H1 (cell line): ENCODE data around the gene CREB3L1. TPM values are rescaled to one million over a fixed set of nuclear protein-coding genes. Genes with fewer than 3 reads are reported as not detected.

Source experiments
- CTCF ChIA-PET: fragments of 300-600 bp; sonication (Branson Sonifier 250); formaldehyde crosslinking; loops from one replicate; lab custom pipeline; 2021; ENCODE audit not compliant: partially characterized antibody; lab: Charles Lee
- POLR2A ChIA-PET: fragments of 300-600 bp; sonication (Branson Sonifier 250); formaldehyde crosslinking; loops from one replicate; lab custom pipeline; 2021; ENCODE audit warnings: inconsistent platforms; ENCODE audit not compliant: partially characterized antibody; lab: Charles Lee
- DNase-seq, 2 experiments: peaks; one replicate each; pipeline versions ENCODE4 v3.0.0 to v3.0.0-alpha.2; 2010 to 2022; ENCODE audit warnings: low spot score in 2 of 2, low read depth in 1 of 2, mixed read lengths in 1 of 2
- FAIRE-seq: peaks from 2 replicates; lab custom pipeline; 2011; peaks lifted over from hg19 to GRCh38; lab: Jason Lieb, UNC
- H2AFZ ChIP-seq: 2 replicates; pipeline ENCODE4 v1.8.1; 2012; ENCODE audit warnings: low read length, inconsistent platforms
- H2AK5ac ChIP-seq: 2 replicates; pipeline ENCODE4 v1.6.1; 2013; ENCODE audit warnings: low read depth, low read length
- H2BK120ac ChIP-seq: replicated peaks from 2 replicates; pipeline ENCODE3; 2013; ENCODE audit warnings: low read depth, low read length, inconsistent platforms
- H2BK12ac ChIP-seq: 2 replicates; pipeline ENCODE4 v1.6.1; 2013; ENCODE audit warnings: low read depth, low read length
- H2BK15ac ChIP-seq: 2 replicates; pipeline ENCODE4 v1.6.1; 2013; ENCODE audit warnings: low read length
- H2BK20ac ChIP-seq: 2 replicates; pipeline ENCODE4 v1.6.1; 2013; ENCODE audit warnings: low read length
- H2BK5ac ChIP-seq: 2 replicates; pipeline ENCODE4 v1.6.1; 2013; ENCODE audit warnings: low read depth, low read length
- H3K14ac ChIP-seq: 2 replicates; pipeline ENCODE4 v1.6.1; 2013; ENCODE audit warnings: inconsistent platforms; ENCODE audit not compliant: insufficient read length
- H3K18ac ChIP-seq: 2 replicates; pipeline ENCODE4 v1.6.1; 2013; ENCODE audit warnings: low read length; ENCODE audit errors: extremely low read depth
- H3K23ac ChIP-seq: 2 replicates; pipeline ENCODE4 v1.6.1; 2013; ENCODE audit warnings: inconsistent platforms; ENCODE audit not compliant: insufficient read length
- H3K23me2 ChIP-seq: 2 replicates; pipeline ENCODE4 v1.6.1; 2013; ENCODE audit warnings: low read depth, low read length
- H3K27ac ChIP-seq: 2 replicates; pipeline ENCODE4 v1.6.1; 2011; ENCODE audit warnings: low read depth, low read length, inconsistent platforms
- H3K27me3 ChIP-seq, 4 experiments: replicated peaks in 1 of 4; 1 replicate in 1 of 4; 2 replicates in 3 of 4; pipeline versions ENCODE4 v1.6.1 to v1.8.1; 2011 to 2013; ENCODE audit warnings: low read length in 3 of 4, mild to moderate bottlenecking in 3 of 4, inconsistent platforms in 2 of 4, mixed read lengths in 2 of 4, moderate library complexity in 1 of 4; ENCODE audit not compliant: control insufficient read depth in 3 of 4, insufficient read depth in 3 of 4; ENCODE audit errors: extremely low read depth in 1 of 4
- H3K36me3 ChIP-seq, 4 experiments: 2 replicates each; pipeline versions ENCODE4 v1.6.1 to v1.8.1; 2011 to 2013; ENCODE audit warnings: mild to moderate bottlenecking in 4 of 4, low read length in 3 of 4, moderate library complexity in 2 of 4, control low read depth in 1 of 4, inconsistent platforms in 1 of 4; ENCODE audit not compliant: insufficient read depth in 4 of 4, control insufficient read depth in 2 of 4
- H3K4ac ChIP-seq: replicated peaks from 2 replicates; pipeline ENCODE3; 2013; ENCODE audit warnings: low read length, low read depth, mixed read lengths, inconsistent platforms; ENCODE audit not compliant: insufficient read length
- H3K4me1 ChIP-seq, 4 experiments: replicated peaks in 1 of 4; 1 replicate in 1 of 4; 2 replicates in 3 of 4; pipeline versions ENCODE4 v1.6.1 to v1.8.1; 2011 to 2013; ENCODE audit warnings: low read length in 3 of 4, inconsistent platforms in 2 of 4, mixed read lengths in 1 of 4; ENCODE audit not compliant: insufficient read depth in 4 of 4, control insufficient read depth in 3 of 4
- H3K4me2 ChIP-seq, 2 experiments: 2 replicates each; pipeline versions ENCODE4 v1.6.1 to v1.8.1; 2011 to 2013; ENCODE audit warnings: low read depth in 2 of 2, low read length in 2 of 2, control low read depth in 1 of 2, inconsistent platforms in 1 of 2, mild to moderate bottlenecking in 1 of 2; ENCODE audit not compliant: insufficient read depth in 1 of 2
- H3K4me3 ChIP-seq, 4 experiments: fragments of 200-600, 300-600 bp in 1 of 4; sonication (generic), shearing (Covaris generic), sonication (Bioruptor Twin) in 1 of 4; 2 replicates each; pipeline versions ENCODE4 v1.5.1 to v1.8.1; 2011 to 2016; ENCODE audit warnings: low read length in 4 of 4, low read depth in 3 of 4, control low read depth in 2 of 4, inconsistent platforms in 2 of 4, mild to moderate bottlenecking in 2 of 4, mixed read lengths in 1 of 4, moderate library complexity in 1 of 4; ENCODE audit not compliant: insufficient read depth in 2 of 4; ENCODE audit errors: extremely low read depth in 1 of 4
- H3K56ac ChIP-seq: replicated peaks from 2 replicates; pipeline ENCODE3; 2013; ENCODE audit warnings: low read depth, mild to moderate bottlenecking, mixed read lengths, low read length, inconsistent platforms; ENCODE audit not compliant: insufficient read length
- H3K79me1 ChIP-seq: 2 replicates; pipeline ENCODE4 v1.6.1; 2013; ENCODE audit warnings: low read depth, low read length, control low read depth
- H3K79me2 ChIP-seq, 2 experiments: 2 replicates each; pipeline versions ENCODE4 v1.6.1 to v1.8.1; 2012 to 2013; ENCODE audit warnings: low read length in 2 of 2, mild to moderate bottlenecking in 2 of 2, inconsistent platforms in 1 of 2; ENCODE audit not compliant: insufficient read depth in 2 of 2, control insufficient read depth in 1 of 2
- H3K9ac ChIP-seq, 4 experiments: replicated peaks in 1 of 4; 1 replicate in 1 of 4; 2 replicates in 3 of 4; pipeline versions ENCODE4 v1.6.1 to v1.8.1; 2011 to 2013; ENCODE audit warnings: low read depth in 3 of 4, low read length in 3 of 4, control low read depth in 2 of 4, mild to moderate bottlenecking in 2 of 4, moderate library complexity in 2 of 4, inconsistent platforms in 1 of 4; ENCODE audit errors: extremely low read depth in 1 of 4
- H3K9me3 ChIP-seq, 2 experiments: 2 replicates each; pipeline versions ENCODE4 v1.6.1 to v1.8.1; 2012 to 2013; ENCODE audit warnings: mild to moderate bottlenecking in 2 of 2, moderate library complexity in 2 of 2, control low read depth in 1 of 2, inconsistent platforms in 1 of 2, low read depth in 1 of 2, low read length in 1 of 2, mixed read lengths in 1 of 2; ENCODE audit not compliant: insufficient read depth in 2 of 2
- H4K20me1 ChIP-seq, 2 experiments: replicated peaks in 1 of 2; 2 replicates each; pipeline versions ENCODE3 to v1.8.1; 2011 to 2013; ENCODE audit warnings: inconsistent platforms in 2 of 2, low read length in 2 of 2, mild to moderate bottlenecking in 1 of 2; ENCODE audit not compliant: insufficient read depth in 2 of 2, control insufficient read depth in 1 of 2
- H4K5ac ChIP-seq: 2 replicates; pipeline ENCODE4 v1.6.1; 2013; ENCODE audit warnings: low read length, low read depth, mixed read lengths, inconsistent platforms; ENCODE audit not compliant: insufficient read length
- H4K8ac ChIP-seq: 2 replicates; pipeline ENCODE4 v1.8.0; 2013; ENCODE audit warnings: mild to moderate bottlenecking, moderate library complexity, low read length, inconsistent platforms; ENCODE audit not compliant: insufficient read depth; ENCODE audit errors: extremely low read depth
- H4K91ac ChIP-seq: replicated peaks from 2 replicates; pipeline ENCODE3; 2013; ENCODE audit warnings: low read length, mixed read lengths, inconsistent platforms; ENCODE audit not compliant: insufficient read length
- EP300 ChIP-seq, 2 experiments: IDR thresholded peaks; 1 replicate in 1 of 2; 2 replicates in 1 of 2; pipeline ENCODE4 v1.6.1; 2011 to 2012; ENCODE audit warnings: low read depth in 2 of 2, low read length in 2 of 2, mild to moderate bottlenecking in 2 of 2, borderline replicate concordance in 1 of 2, inconsistent platforms in 1 of 2, moderate library complexity in 1 of 2
- SIN3A ChIP-seq, 2 experiments: IDR thresholded peaks in 1 of 2; conservative IDR thresholded peaks in 1 of 2; 2 replicates each; pipeline ENCODE4 v1.6.1; 2011 to 2012; ENCODE audit warnings: low read length in 2 of 2, improper control_type of control experiment in 1 of 2, low read depth in 1 of 2, mild to moderate bottlenecking in 1 of 2
- SP1 ChIP-seq: IDR thresholded peaks from 2 replicates; pipeline ENCODE4 v1.6.1; 2011; ENCODE audit warnings: low read depth, low read length
- SP4 ChIP-seq: IDR thresholded peaks from 2 replicates; pipeline ENCODE4 v1.6.1; 2012; ENCODE audit warnings: low read length, inconsistent platforms
- WGBS, 2 experiments: shearing (Covaris generic) in 1 of 2; methylation state at CpG; one replicate each; pipeline versions ENCODE4 v1.1.6 to v1.1.7; 2013 to 2015; ENCODE audit warnings: low lambda C conversion rate in 2 of 2, mixed read lengths in 2 of 2, inconsistent platforms in 1 of 2, low coverage in 1 of 2, missing lambda C conversion rate in 1 of 2; ENCODE audit not compliant: insufficient replicate concordance in 2 of 2, insufficient coverage in 1 of 2, insufficient read length in 1 of 2; ENCODE audit errors: extremely low coverage in 1 of 2, missing lambda C conversion rate in 1 of 2; 5-methylcytosine and 5-hydroxymethylcytosine counted together
- polyA plus RNA-seq, 7 experiments: library from polyadenylated mRNA; depleted of rRNA in 3 of 7; stranded (reverse) in 5 of 7; unstranded in 2 of 7; fragments of >200 nt in 5 of 7; fragments of 200-250 nt in 2 of 7; gene quantifications; 1 replicate in 5 of 7; 2 replicates in 1 of 7; 4 replicates in 1 of 7; pipeline versions ENCODE4 v1.2.1 to v1.2.3, GENCODE V29; 2011 to 2013; ENCODE audit warnings: missing spikeins in 2 of 7, mixed read lengths in 2 of 7
- total RNA-seq: library from RNA; stranded (reverse); fragmentation: NEBNext Ultra II Directional; extraction: Animal tissue kit (Norgen Biotek cat#: 25700); gene quantifications from 2 replicates; pipeline ENCODE4 v1.2.1, GENCODE V29; 2021
- TF ChIP-seq, protein P1 (sequence below): IDR thresholded peaks from 2 replicates; pipeline ENCODE4 v1.6.1; 2012; ENCODE audit warnings: low read length, inconsistent platforms

CREB3L1 gene
- total and polyA plus RNA-seq, 2 of the 8 experiments (the other 6 are each of a cell fraction or from before 2014, with no cell fraction given), result 4.1 to 12.7 TPM

GRCh38 chr11:46338636-46338987, 61.1 kb downstream of the CREB3L1 start:
- Histone ChIP-seq H2BK20ac (peak overlapping the region; percentile 68), H2BK120ac (peak overlapping the region; percentile 77), H4K20me1 (no peaks in the 10 kb centered on the region), H2BK15ac (peak overlapping the region; percentile 18; the same call in 1 of the 2 replicates), H3K4me2 (peak overlapping the region; percentile 55 to 68), H3K23ac (no peak overlapping the region), H4K91ac (peak overlapping the region; percentile 84), H3K9me3 (no peaks in the 10 kb centered on the region), H2AK5ac (peak overlapping the region; percentile 60; the same call in 1 of the 2 replicates), H3K9ac (no peak overlapping the region; a peak in 2 of 7 replicates), H3K79me2 (no peaks in the 10 kb centered on the region), H4K5ac (peak overlapping the region; percentile 87), H3K4me3 (peak overlapping the region in 2 of 4 experiments; percentile 15 to 46; a peak in 4 of 8 replicates), H3K23me2 (no peaks in the 10 kb centered on the region; the same call in 1 of the 2 replicates), H2BK12ac (peak overlapping the region; percentile 84), H3K27ac (peak overlapping the region; percentile 74), H3K14ac (no peak overlapping the region), H3K56ac (peak overlapping the region; percentile 80), H3K79me1 (0 out of 2 replicates have a peak, but pooled peaks cover 3% of the 10 kb centered on the region), H3K27me3 (peaks cover 2 to 11% (median 10%) of the 10 kb centered on the region in 4 experiments), H3K4me1 (peaks cover 34 to 62% (median 54%) of the 10 kb centered on the region in 4 experiments), H4K8ac (peak overlapping the region; percentile 69; the same call in 1 of the 2 replicates), H2AFZ (no peak overlapping the region), H3K36me3 (no peaks in the 10 kb centered on the region), H3K4ac (peak overlapping the region; percentile 34), H2BK5ac (peak overlapping the region; percentile 92), H3K18ac (peak overlapping the region; percentile 97)
- FAIRE-seq (no peak), DNase-seq (no peak)
- WGBS, 2 experiments, result 29% methylated on average over 9 of the region's 9 CpGs; no CpG with 5 or more reads in 1 of the 2 experiments
- ChIA-PET POLR2A (interaction anchor here (0.8 to 3.4 kb wide), 13 partner anchors 8 to 214 kb away, joined by 3 to 21 read pairs (median 6); partner anchors contain the start of gene DGKZ), CTCF (interaction anchor here (0.9 to 44.5 kb wide), 7 partner anchors 4 to 95 kb away, joined by 3 to 1004 read pairs (median 6); partner anchors contain the start of genes DGKZ and MDK)
- TF ChIP-seq EP300 (IDR thresholded peaks at IDR 0.05; ENCODE audit: borderline replicate concordance in 1 of 2, low read depth in 2 of 2, low read length in 2 of 2) (no peak), SP1 (no peak), SIN3A (conservative IDR thresholded peaks at IDR 0.05 in 1 of 2, IDR thresholded peaks at IDR 0.05 in 1 of 2; ENCODE audit: low read depth in 1 of 2, low read length in 2 of 2) (no peak; a peak in 1 of 4 replicates), SP4 (no peak)
- TF ChIP-seq, protein P1, sequence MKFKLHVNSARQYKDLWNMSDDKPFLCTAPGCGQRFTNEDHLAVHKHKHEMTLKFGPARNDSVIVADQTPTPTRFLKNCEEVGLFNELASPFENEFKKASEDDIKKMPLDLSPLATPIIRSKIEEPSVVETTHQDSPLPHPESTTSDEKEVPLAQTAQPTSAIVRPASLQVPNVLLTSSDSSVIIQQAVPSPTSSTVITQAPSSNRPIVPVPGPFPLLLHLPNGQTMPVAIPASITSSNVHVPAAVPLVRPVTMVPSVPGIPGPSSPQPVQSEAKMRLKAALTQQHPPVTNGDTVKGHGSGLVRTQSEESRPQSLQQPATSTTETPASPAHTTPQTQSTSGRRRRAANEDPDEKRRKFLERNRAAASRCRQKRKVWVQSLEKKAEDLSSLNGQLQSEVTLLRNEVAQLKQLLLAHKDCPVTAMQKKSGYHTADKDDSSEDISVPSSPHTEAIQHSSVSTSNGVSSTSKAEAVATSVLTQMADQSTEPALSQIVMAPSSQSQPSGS, result no peak
